NCI-H2171 treated with DMSO at 0.1 percent for 48 hours (cell line): ENCODE data around the gene SLC6A19.
A peak's percentile ranks its signal among the peaks of the same experiment; 100 is the strongest.

Experiments
- DNase-seq: peaks from one replicate; lab custom pipeline; 2025; lab: John Stamatoyannopoulos, UW

SLC6A19 gene

GRCh38 chr5:1209896-1210776, 8.7 kb downstream of the SLC6A19 start:
- no peak for DNase-seq

GRCh38 chr5:1210832-1211251, 9.4 kb downstream of the SLC6A19 start:
- DNase-seq = no peak

- no peak for DNase-seq
Measured at GRCh38 chr5:1211701-1212100, 10.3 kb downstream of the SLC6A19 start.

- DNase-seq = no peak
Measured at GRCh38 chr5:1212271-1212670, 10.9 kb downstream of the SLC6A19 start.

- no peak for DNase-seq
Measured at GRCh38 chr5:1212881-1213280, 11.5 kb downstream of the SLC6A19 start.

GRCh38 chr5:1213508-1214162, 12.2 kb downstream of the SLC6A19 start:
- no peak for DNase-seq

GRCh38 chr5:1214163-1214935, 13.0 kb downstream of the SLC6A19 start:
- DNase-seq = no peak

GRCh38 chr5:1214936-1215220, 13.5 kb downstream of the SLC6A19 start:
- DNase-seq = no peak

- DNase-seq = no peak
Measured at GRCh38 chr5:1215320-1216096, 14.1 kb downstream of the SLC6A19 start.

GRCh38 chr5:1216211-1216917, 15.0 kb downstream of the SLC6A19 start:
- no peak for DNase-seq

- DNase-seq = no peak
Measured at GRCh38 chr5:1216918-1217295, 15.5 kb downstream of the SLC6A19 start.

GRCh38 chr5:1217596-1218206, 16.3 kb downstream of the SLC6A19 start:
- no peak for DNase-seq

GRCh38 chr5:1218351-1219080, 17.1 kb downstream of the SLC6A19 start:
- DNase-seq = no peak

GRCh38 chr5:1219098-1219767, 17.8 kb downstream of the SLC6A19 start:
- DNase-seq = no peak

GRCh38 chr5:1219768-1220100, 18.3 kb downstream of the SLC6A19 start:
- DNase-seq = no peak

GRCh38 chr5:1220351-1220750, 19.0 kb downstream of the SLC6A19 start:
- DNase-seq = no peak

GRCh38 chr5:1220831-1221230, 19.4 kb downstream of the SLC6A19 start:
- peak; percentile 62 for DNase-seq

- no peak for DNase-seq
Measured at GRCh38 chr5:1221721-1222120, 20.3 kb downstream of the SLC6A19 start.

GRCh38 chr5:1222147-1222546, 20.8 kb downstream of the SLC6A19 start:
- DNase-seq = no peak
